ENCODE results near the gene BARHL1. TPM values are rescaled to one million over a fixed set of nuclear protein-coding genes. Genes with fewer than 3 reads are reported as not detected.

Gene BARHL1
- total and polyA plus RNA-seq, 2 donors (not counting 3 experiments of a cell fraction or from before 2014, with no cell fraction given) = not detected

DNA sequence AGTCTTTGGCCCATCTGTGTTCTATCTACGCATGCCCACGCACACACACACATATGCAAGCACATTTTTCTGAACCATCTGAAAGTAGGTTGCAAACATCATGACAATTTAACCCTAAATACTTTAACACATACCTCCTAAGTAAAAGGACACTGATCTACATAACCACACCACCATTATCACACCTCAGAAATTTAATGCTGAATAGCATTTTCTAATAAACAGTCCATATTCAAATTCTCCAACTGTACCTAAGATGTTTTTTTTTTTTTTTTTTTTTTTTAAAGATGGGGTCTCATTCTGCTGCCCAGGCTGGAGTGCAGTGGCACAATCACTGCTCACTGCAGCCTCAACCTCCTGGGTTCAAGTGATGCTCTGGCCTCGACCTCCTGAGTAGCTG lies 51.9 kb downstream of the BARHL1 start:
- no peak overlapping the region for H2AFZ ChIP-seq (ENCODE audit: low read depth, low read length)
- intact Hi-C loops (cut with micrococcal nuclease) (no loop called here), dilution Hi-C loops (cut with MboI; ENCODE audit: extremely low pct_ligation_motif_present, low sequenced_read_pairs) (no loop called here)
- FAIRE-seq (no peak), DNase-seq (ENCODE audit: low read depth, low spot score) (no peak)
- POLR2A ChIA-PET = no interaction called here
- H3K79me2 ChIP-seq (ENCODE audit: control insufficient read depth, insufficient read depth, low read length) = no peaks in the 10 kb centered on the region
- H3K36me3 ChIP-seq (ENCODE audit: control insufficient read depth in 2 of 2, extremely low read depth in 1 of 2, insufficient read depth in 2 of 2, low read length in 2 of 2) = peaks cover 11 to 17% of the 10 kb centered on the region in 2 experiments
- no peak overlapping the region for H3K9ac ChIP-seq (replicated peaks; ENCODE audit: extremely low read depth, insufficient read depth, low read length)
- H3K27ac ChIP-seq (ENCODE audit: insufficient read depth, low read depth, low read length) = no peak overlapping the region
- H3K4me3 ChIP-seq (replicated peaks in 1 of 3; ENCODE audit: insufficient read depth in 1 of 3, low read depth in 1 of 3, low read length in 3 of 3) = no peak overlapping the region
- no peak for TF ChIP-seq GATA2 (IDR thresholded peaks at IDR 0.05; ENCODE audit: insufficient read depth, insufficient read length, low read depth, low read length)
- no peak for TF ChIP-seq MYC (IDR thresholded peaks at IDR 0.05; ENCODE audit: low read depth, low read length)
- TF ChIP-seq EZH2 (IDR thresholded peaks at IDR 0.05; ENCODE audit: borderline replicate concordance, low read depth, low read length, severe bottlenecking) = no peak
- TF ChIP-seq, protein P1, sequence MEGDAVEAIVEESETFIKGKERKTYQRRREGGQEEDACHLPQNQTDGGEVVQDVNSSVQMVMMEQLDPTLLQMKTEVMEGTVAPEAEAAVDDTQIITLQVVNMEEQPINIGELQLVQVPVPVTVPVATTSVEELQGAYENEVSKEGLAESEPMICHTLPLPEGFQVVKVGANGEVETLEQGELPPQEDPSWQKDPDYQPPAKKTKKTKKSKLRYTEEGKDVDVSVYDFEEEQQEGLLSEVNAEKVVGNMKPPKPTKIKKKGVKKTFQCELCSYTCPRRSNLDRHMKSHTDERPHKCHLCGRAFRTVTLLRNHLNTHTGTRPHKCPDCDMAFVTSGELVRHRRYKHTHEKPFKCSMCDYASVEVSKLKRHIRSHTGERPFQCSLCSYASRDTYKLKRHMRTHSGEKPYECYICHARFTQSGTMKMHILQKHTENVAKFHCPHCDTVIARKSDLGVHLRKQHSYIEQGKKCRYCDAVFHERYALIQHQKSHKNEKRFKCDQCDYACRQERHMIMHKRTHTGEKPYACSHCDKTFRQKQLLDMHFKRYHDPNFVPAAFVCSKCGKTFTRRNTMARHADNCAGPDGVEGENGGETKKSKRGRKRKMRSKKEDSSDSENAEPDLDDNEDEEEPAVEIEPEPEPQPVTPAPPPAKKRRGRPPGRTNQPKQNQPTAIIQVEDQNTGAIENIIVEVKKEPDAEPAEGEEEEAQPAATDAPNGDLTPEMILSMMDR (IDR thresholded peaks at IDR 0.05; ENCODE audit: extremely low read depth in 1 of 2, insufficient read depth in 1 of 2, low read depth in 1 of 2, low read length in 2 of 2) = no peak
- TF ChIP-seq, protein P2, sequence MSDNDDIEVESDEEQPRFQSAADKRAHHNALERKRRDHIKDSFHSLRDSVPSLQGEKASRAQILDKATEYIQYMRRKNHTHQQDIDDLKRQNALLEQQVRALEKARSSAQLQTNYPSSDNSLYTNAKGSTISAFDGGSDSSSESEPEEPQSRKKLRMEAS (IDR thresholded peaks at IDR 0.05; ENCODE audit: insufficient read depth, insufficient read length) = no peak
- no peak for TF ChIP-seq JUN (IDR thresholded peaks at IDR 0.05; ENCODE audit: borderline replicate concordance, insufficient read depth, insufficient read length, low read depth)
- TF ChIP-seq POLR2A (IDR thresholded peaks at IDR 0.05; ENCODE audit: low read depth, low read length) = no peak
- TF ChIP-seq FOS (IDR thresholded peaks at IDR 0.05; ENCODE audit: borderline replicate concordance, insufficient read depth, low read length) = no peak
- no peak for TF ChIP-seq POLR2AphosphoS5 (IDR thresholded peaks at IDR 0.05; ENCODE audit: insufficient read depth, low read depth, low read length)
- H3K4me1 ChIP-seq (ENCODE audit: control insufficient read depth, extremely low read depth, insufficient read depth, low read length) = no peaks in the 10 kb centered on the region
- no peaks in the 10 kb centered on the region for H3K9me1 ChIP-seq (replicated peaks; ENCODE audit: control insufficient read depth, extremely low read depth, insufficient read depth, low read length)
- peaks cover 3% of the 10 kb centered on the region for H4K20me1 ChIP-seq (replicated peaks; ENCODE audit: control insufficient read depth, extremely low read depth, insufficient read depth, low read length)
- H3K4me2 ChIP-seq (ENCODE audit: insufficient read depth, low read length) = no peak overlapping the region
- no peaks in the 10 kb centered on the region for H3K9me3 ChIP-seq (replicated peaks; ENCODE audit: control insufficient read depth, insufficient read depth, low read length)
- BruUV-seq (replicated peaks) = no TSS peak
- H3K27me3 ChIP-seq (ENCODE audit: control insufficient read depth in 2 of 2, insufficient read depth in 2 of 2, low read length in 2 of 2) = no peaks in the 10 kb centered on the region
- CTCF ChIA-PET = no interaction called here

Measured in endothelial cell of umbilical vein (primary cell).